HepG2 (cell line): ENCODE results near the gene ATG9A. TPM values are rescaled to one million over a fixed set of nuclear protein-coding genes. Genes with fewer than 3 reads are reported as not detected.
A peak's percentile ranks its signal among the peaks of the same experiment; 100 is the strongest.

Experiments
- ATAC-seq: fragments of 200-7000 bp; cut with Tn5 transposase; 3 replicates; pipeline ENCODE4 v1.9.1; 2020; ENCODE audit warnings: mild to moderate bottlenecking, moderate library complexity
- BruUV-seq: library from RNA; stranded (reverse); fragments of 400-500 nt; replicated peaks from 2 replicates; lab custom pipeline; 2021; lab: Mats Ljungman, UMichigan
- CTCF ChIA-PET: fragments of 300-600 bp; formaldehyde crosslinking; extraction: SDS; loops from one replicate; lab custom pipeline; 2021; ENCODE audit warnings: low total read pairs, inconsistent platforms, low intra/inter-chr PET ratio; lab: Yijun Ruan, JAX
- POLR2A ChIA-PET: fragments of 350-600 bp; sonication (Branson Sonifier 250); formaldehyde crosslinking; loops from one replicate; lab custom pipeline; 2020; ENCODE audit warnings: antibody characterized with exemption, inconsistent platforms; lab: Yijun Ruan, JAX
- DNase-seq: peaks from one replicate; pipeline ENCODE4 v3.0.0-alpha.2; 2015; ENCODE audit warnings: low spot score
- FAIRE-seq: peaks from 3 replicates; lab custom pipeline; 2011; peaks lifted over from hg19 to GRCh38; lab: Jason Lieb, UNC
- H2AFZ ChIP-seq: one replicate; pipeline ENCODE4 v1.6.1; 2011; ENCODE audit warnings: low read length, inconsistent platforms
- H3K27ac ChIP-seq: fragments of 300-600 bp; 3 replicates; pipeline ENCODE4 v1.8.0; 2011; ENCODE audit warnings: mixed run types, mild to moderate bottlenecking, mixed read lengths, low read length, inconsistent platforms; ENCODE audit not compliant: insufficient read depth; ENCODE audit errors: extremely low read length
- H3K27me3 ChIP-seq, 2 experiments: fragments of 200-600 bp in 1 of 2; 2 replicates in 1 of 2; 3 replicates in 1 of 2; pipeline versions ENCODE4 v1.6.0 to v1.8.0; 2011; ENCODE audit warnings: low read length in 2 of 2, mild to moderate bottlenecking in 2 of 2, moderate library complexity in 2 of 2, inconsistent platforms in 1 of 2; ENCODE audit not compliant: insufficient read depth in 2 of 2, control insufficient read depth in 1 of 2
- H3K36me3 ChIP-seq, 2 experiments: fragments of 200-600 bp in 1 of 2; replicated peaks in 1 of 2; 2 replicates in 1 of 2; 3 replicates in 1 of 2; pipeline versions ENCODE4 v1.5.1 to v1.8.0; 2011; ENCODE audit warnings: low read length in 2 of 2, inconsistent platforms in 1 of 2; ENCODE audit not compliant: insufficient read depth in 2 of 2, control insufficient read depth in 1 of 2
- H3K4me1 ChIP-seq: 2 replicates; pipeline ENCODE4 v1.5.1; 2012; ENCODE audit warnings: low read length, inconsistent platforms; ENCODE audit not compliant: insufficient read depth
- H3K4me2 ChIP-seq: 2 replicates; pipeline ENCODE4 v1.6.0; 2011; ENCODE audit warnings: low read depth, low read length, inconsistent platforms
- H3K4me3 ChIP-seq, 3 experiments: fragments of 200-600 bp in 1 of 3; sonication (generic), shearing (Covaris generic) in 1 of 3; replicated peaks in 1 of 3; 2 replicates each; pipeline ENCODE4 v1.5.1; 2011 to 2016; ENCODE audit warnings: low read length in 3 of 3, inconsistent platforms in 2 of 3, low read depth in 2 of 3, mild to moderate bottlenecking in 2 of 3, control low read depth in 1 of 3, mixed read lengths in 1 of 3; ENCODE audit not compliant: insufficient read depth in 1 of 3
- H3K79me2 ChIP-seq: one replicate; pipeline ENCODE4 v1.6.1; 2011; ENCODE audit warnings: low read length, inconsistent platforms; ENCODE audit not compliant: insufficient read depth
- H3K9ac ChIP-seq: 2 replicates; pipeline ENCODE4 v1.6.0; 2011; ENCODE audit warnings: mild to moderate bottlenecking, low read depth, low read length, inconsistent platforms; ENCODE audit not compliant: insufficient read depth
- H3K9me3 ChIP-seq: 2 replicates; pipeline ENCODE4 v1.5.1; 2012; ENCODE audit warnings: mild to moderate bottlenecking, low read length
- H4K20me1 ChIP-seq: 2 replicates; pipeline ENCODE4 v1.6.0; 2011; ENCODE audit warnings: inconsistent platforms, mild to moderate bottlenecking, low read length, moderate library complexity; ENCODE audit not compliant: insufficient read depth
- AKAP8 ChIP-seq: sonication (generic); formaldehyde crosslinking; IDR thresholded peaks from 2 replicates; pipeline ENCODE4 v1.5.1; 2020; ENCODE audit warnings: mild to moderate bottlenecking, missing genetic modification reagents
- BHLHE40 ChIP-seq: IDR thresholded peaks from 2 replicates; pipeline ENCODE4 v1.6.1; 2011; ENCODE audit warnings: low read length, improper control_type of control experiment
- DR1 ChIP-seq: sonication (generic); formaldehyde crosslinking; IDR thresholded peaks from 2 replicates; pipeline ENCODE4 v1.8.0; 2021; ENCODE audit warnings: mild to moderate bottlenecking, missing genetic modification reagents, inconsistent platforms
- ETV6 ChIP-seq: sonication (generic); formaldehyde crosslinking; conservative IDR thresholded peaks from 2 replicates; pipeline ENCODE4 v1.4.0; 2020; ENCODE audit warnings: missing genetic modification reagents
- EZH2 ChIP-seq: conservative IDR thresholded peaks from 2 replicates; pipeline ENCODE4 v1.6.1; 2012; ENCODE audit warnings: mild to moderate bottlenecking, low read depth, low read length, moderate library complexity
- GABPB1 ChIP-seq: IDR thresholded peaks from 2 replicates; pipeline ENCODE4 v1.6.1; 2016; ENCODE audit warnings: mild to moderate bottlenecking, missing genetic modification reagents, moderate library complexity, missing compliant biosample characterization
- KDM4B ChIP-seq: sonication (generic); formaldehyde crosslinking; IDR thresholded peaks from 2 replicates; pipeline ENCODE4 v1.4.0; 2020; ENCODE audit warnings: missing genetic modification reagents
- PAF1 ChIP-seq: IDR thresholded peaks from 2 replicates; pipeline ENCODE4 v1.6.1; 2016; ENCODE audit warnings: missing genetic modification reagents, missing compliant biosample characterization
- RFXANK ChIP-seq: IDR thresholded peaks from 2 replicates; pipeline ENCODE4 v1.6.1; 2016
- RNF219 ChIP-seq: sonication (generic); formaldehyde crosslinking; IDR thresholded peaks from 2 replicates; pipeline ENCODE4 v1.5.0; 2020; ENCODE audit warnings: mild to moderate bottlenecking, missing genetic modification reagents
- TCF7 ChIP-seq: sonication (generic); IDR thresholded peaks from 2 replicates; pipeline ENCODE4 v1.6.1; 2016; ENCODE audit warnings: antibody characterized with exemption, low read depth
- ZBTB14 ChIP-seq: sonication (generic); formaldehyde crosslinking; IDR thresholded peaks from 2 replicates; pipeline ENCODE4 v1.4.0; 2020; ENCODE audit warnings: missing genetic modification reagents
- ZKSCAN5 ChIP-seq: sonication (generic); formaldehyde crosslinking; IDR thresholded peaks from 2 replicates; pipeline ENCODE4 v1.5.1; 2020; ENCODE audit warnings: mild to moderate bottlenecking, missing genetic modification reagents
- ZNF292 ChIP-seq: sonication (generic); formaldehyde crosslinking; IDR thresholded peaks from 2 replicates; pipeline ENCODE4 v1.8.1; 2022; ENCODE audit warnings: mild to moderate bottlenecking, low read depth, missing genetic modification reagents, borderline replicate concordance
- ZNF383 ChIP-seq: sonication (generic); formaldehyde crosslinking; IDR thresholded peaks from 2 replicates; pipeline ENCODE4 v1.4.0; 2020; ENCODE audit warnings: missing genetic modification reagents, mild to moderate bottlenecking, borderline replicate concordance
- ZNF674 ChIP-seq: sonication (generic); formaldehyde crosslinking; IDR thresholded peaks from 2 replicates; pipeline ENCODE4 v1.5.0; 2020; ENCODE audit warnings: low read depth, mild to moderate bottlenecking, missing genetic modification reagents
- ZNF792 ChIP-seq: IDR thresholded peaks from 2 replicates; pipeline ENCODE4 v1.6.1; 2016
- WGBS: methylation state at CpG from one replicate; pipeline ENCODE4 v1.1.6; 2017; ENCODE audit warnings: low lambda C conversion rate; 5-methylcytosine and 5-hydroxymethylcytosine counted together
- in situ Hi-C: cut with HindIII; loops from 2 replicates; pipeline ENCODE4 v1.10.0; 2017; ENCODE audit warnings: low pct_unique_long_range_greater_than_20kb; ENCODE audit not compliant: extremely low pct_ligation_motif_present
- intact Hi-C: fragments of 100-400 bp; cut with micrococcal nuclease; formaldehyde crosslinking; loops from one replicate; pipeline ENCODE4 v1.10.0; 2022; ENCODE audit not compliant: unreplicated experiment
- polyA plus RNA-seq, 8 experiments: library from polyadenylated mRNA; depleted of rRNA in 3 of 8; stranded (reverse) in 7 of 8; unstranded in 1 of 8; fragments of >200 nt; fragmentation: Illumina TruSeq in 4 of 8; extraction: Trizol in 4 of 8; gene quantifications; 2 replicates each; pipeline versions ENCODE4 v1.2.1 to v1.2.3, GENCODE V29; 2011 to 2016; ENCODE audit warnings: low read depth in 4 of 8, missing spikeins in 1 of 8, mixed read lengths in 1 of 8; ENCODE audit not compliant: insufficient read depth in 1 of 8
- total RNA-seq, 5 experiments: library from RNA; depleted of rRNA; stranded (reverse); fragments of >200 nt; fragmentation: Illumina TruSeq; extraction: Trizol; gene quantifications; 2 replicates each; pipeline ENCODE4 v1.2.3, GENCODE V29; 2016; ENCODE audit warnings: low read depth in 1 of 5
- TF ChIP-seq, protein P1 (sequence below): sonication (generic); formaldehyde crosslinking; IDR thresholded peaks from 2 replicates; pipeline ENCODE4 v1.5.0; 2020; ENCODE audit warnings: missing genetic modification reagents
- TF ChIP-seq, protein P2 (sequence below): sonication (generic); formaldehyde crosslinking; IDR thresholded peaks from 2 replicates; pipeline ENCODE4 v1.4.0; 2020; ENCODE audit warnings: missing genetic modification reagents

ATG9A gene
- total and polyA plus RNA-seq, 2 of the 13 experiments (the other 11 are each of a cell fraction or from before 2014, with no cell fraction given): 35.0 to 131 TPM

- BruUV-seq: no TSS peak
- no peak for TF ChIP-seq ZNF792 (CRISPR knock-in tag)
- no peak for TF ChIP-seq ETV6 (CRISPR knock-in tag)
- TF ChIP-seq ZNF292 (CRISPR knock-in tag): no peak
- no peak for TF ChIP-seq ZNF674
- 0 out of 2 replicates have a peak, but pooled peaks have one; percentile 35 for TF ChIP-seq BHLHE40
- TF ChIP-seq DR1 (CRISPR knock-in tag): no peak
- TF ChIP-seq, protein P1, sequence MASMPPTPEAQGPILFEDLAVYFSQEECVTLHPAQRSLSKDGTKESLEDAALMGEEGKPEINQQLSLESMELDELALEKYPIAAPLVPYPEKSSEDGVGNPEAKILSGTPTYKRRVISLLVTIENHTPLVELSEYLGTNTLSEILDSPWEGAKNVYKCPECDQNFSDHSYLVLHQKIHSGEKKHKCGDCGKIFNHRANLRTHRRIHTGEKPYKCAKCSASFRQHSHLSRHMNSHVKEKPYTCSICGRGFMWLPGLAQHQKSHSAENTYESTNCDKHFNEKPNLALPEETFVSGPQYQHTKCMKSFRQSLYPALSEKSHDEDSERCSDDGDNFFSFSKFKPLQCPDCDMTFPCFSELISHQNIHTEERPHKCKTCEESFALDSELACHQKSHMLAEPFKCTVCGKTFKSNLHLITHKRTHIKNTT (CRISPR knock-in tag): no peak
- TF ChIP-seq TCF7: 0 out of 2 replicates have a peak, but pooled peaks have one; percentile 23
- no peak for TF ChIP-seq GABPB1 (CRISPR knock-in tag)
- TF ChIP-seq RFXANK (CRISPR knock-in tag): no peak
- TF ChIP-seq, protein P2, sequence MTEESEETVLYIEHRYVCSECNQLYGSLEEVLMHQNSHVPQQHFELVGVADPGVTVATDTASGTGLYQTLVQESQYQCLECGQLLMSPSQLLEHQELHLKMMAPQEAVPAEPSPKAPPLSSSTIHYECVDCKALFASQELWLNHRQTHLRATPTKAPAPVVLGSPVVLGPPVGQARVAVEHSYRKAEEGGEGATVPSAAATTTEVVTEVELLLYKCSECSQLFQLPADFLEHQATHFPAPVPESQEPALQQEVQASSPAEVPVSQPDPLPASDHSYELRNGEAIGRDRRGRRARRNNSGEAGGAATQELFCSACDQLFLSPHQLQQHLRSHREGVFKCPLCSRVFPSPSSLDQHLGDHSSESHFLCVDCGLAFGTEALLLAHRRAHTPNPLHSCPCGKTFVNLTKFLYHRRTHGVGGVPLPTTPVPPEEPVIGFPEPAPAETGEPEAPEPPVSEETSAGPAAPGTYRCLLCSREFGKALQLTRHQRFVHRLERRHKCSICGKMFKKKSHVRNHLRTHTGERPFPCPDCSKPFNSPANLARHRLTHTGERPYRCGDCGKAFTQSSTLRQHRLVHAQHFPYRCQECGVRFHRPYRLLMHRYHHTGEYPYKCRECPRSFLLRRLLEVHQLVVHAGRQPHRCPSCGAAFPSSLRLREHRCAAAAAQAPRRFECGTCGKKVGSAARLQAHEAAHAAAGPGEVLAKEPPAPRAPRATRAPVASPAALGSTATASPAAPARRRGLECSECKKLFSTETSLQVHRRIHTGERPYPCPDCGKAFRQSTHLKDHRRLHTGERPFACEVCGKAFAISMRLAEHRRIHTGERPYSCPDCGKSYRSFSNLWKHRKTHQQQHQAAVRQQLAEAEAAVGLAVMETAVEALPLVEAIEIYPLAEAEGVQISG (CRISPR knock-in tag): 0 out of 2 replicates have a peak, but pooled peaks have one; percentile 18
- no peak for TF ChIP-seq AKAP8
- no peak for TF ChIP-seq RNF219
- no peak for TF ChIP-seq ZKSCAN5 (CRISPR knock-in tag)
- TF ChIP-seq KDM4B: no peak
- TF ChIP-seq ZNF383 (CRISPR knock-in tag): no peak
- TF ChIP-seq EZH2: no peak
- no peak for TF ChIP-seq PAF1 (CRISPR knock-in tag)
- no peak for TF ChIP-seq ZBTB14 (CRISPR knock-in tag)
Observed at GRCh38 chr2:219274361-219274921, 45.0 kb upstream of the ATG9A start.

More at GRCh38 chr2:219274361-219274921, 45.0 kb upstream of the ATG9A start:
- no peak overlapping the region for H2AFZ ChIP-seq
- peaks cover 51% of the 10 kb centered on the region for H3K4me1 ChIP-seq
- peak overlapping the region; percentile 40 for H3K4me2 ChIP-seq
- no peaks in the 10 kb centered on the region for H4K20me1 ChIP-seq
- peak; percentile 32 for FAIRE-seq
- intact Hi-C loops: loop anchor here (1.0 kb wide), 1 partner anchor 45 kb away; the partner anchor contains the start of genes ANKZF1 and ATG9A
- no peak for ATAC-seq
- H3K27me3 ChIP-seq: peaks cover 0 to 9% of the 10 kb centered on the region in 2 experiments; a peak in 1 of 5 replicates
- peak; percentile 74 for DNase-seq
- 0% methylated on average over 3 of the region's 6 CpGs for WGBS
- peak overlapping the region; percentile 16; the same call in 1 of the 2 replicates for H3K9ac ChIP-seq
- peak overlapping the region in 1 of 3 experiments; percentile 18; a peak in 1 of 6 replicates for H3K4me3 ChIP-seq
- H3K27ac ChIP-seq: no peak overlapping the region
- POLR2A ChIA-PET: interaction anchor here (0.6 to 1.8 kb wide), 12 partner anchors 12 to 273 kb away, joined by 3 to 16 read pairs (median 4); partner anchors contain the start of genes CNPPD1, GLB1L, STK16 and TUBA4A
- no peaks in the 10 kb centered on the region for H3K79me2 ChIP-seq
- no peaks in the 10 kb centered on the region for H3K36me3 ChIP-seq
- H3K9me3 ChIP-seq: no peaks in the 10 kb centered on the region
- in situ Hi-C loops: no loop called here
- CTCF ChIA-PET: interaction anchor here (5.4 kb wide), 1 partner anchor 20 kb away, joined by 88 read pairs; no protein-coding TSS in a partner anchor
